ENCODE measurements around the gene TAL2.
"Not testable (repeated sequence)": the region's sequence is repeated elsewhere in the genome, so short reads cannot be mapped to it uniquely, and the experiment has no call there.

The TAL2 gene

DNA sequence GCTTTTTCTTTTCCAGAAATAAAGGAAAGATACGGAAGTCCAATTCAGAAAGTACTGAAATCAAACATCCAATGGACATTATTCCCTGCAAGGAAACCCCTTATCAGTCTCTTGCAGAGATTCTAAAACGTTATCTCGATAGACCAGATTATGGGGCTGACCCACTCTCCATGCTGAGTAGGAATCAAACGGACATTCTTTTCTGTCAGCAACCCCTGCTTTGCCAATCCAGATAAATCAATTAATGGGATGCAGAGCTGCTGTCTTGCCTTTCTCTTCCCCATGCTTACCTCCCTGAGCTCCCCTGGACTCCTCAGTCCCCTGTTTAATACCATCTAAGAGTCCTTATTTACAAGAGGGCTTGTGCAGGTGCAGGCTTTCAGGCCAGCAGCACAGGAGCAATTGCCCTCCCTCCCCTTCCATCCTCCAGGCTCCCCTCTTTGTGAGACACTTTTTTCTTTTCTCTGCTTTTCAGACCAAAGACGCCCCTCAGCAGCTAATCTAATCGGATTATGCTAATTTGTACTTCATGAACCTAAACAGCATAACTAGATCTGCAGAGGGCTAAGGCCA lies 14.2 kb downstream of the TAL2 start:
- no peak for DNase-seq (ENCODE audit: low read depth)

DNA sequence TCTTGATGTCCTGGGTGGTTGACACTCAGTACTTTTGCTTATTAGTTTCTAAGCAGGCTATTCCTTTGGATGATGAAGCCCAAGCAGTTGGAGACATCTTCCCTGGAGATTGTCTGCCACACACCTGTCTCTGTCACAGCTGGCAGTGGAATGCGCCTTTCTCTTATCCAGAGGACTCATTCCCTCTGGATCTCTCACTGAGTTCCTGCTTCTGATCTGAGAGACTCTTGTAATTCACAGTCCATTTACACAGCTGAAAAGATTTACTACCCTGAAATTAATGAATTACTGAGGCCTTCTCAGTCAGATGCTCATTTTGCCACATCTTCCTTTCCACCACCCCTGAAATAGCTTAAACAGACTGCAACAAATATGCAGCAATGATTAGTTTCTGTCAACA lies 15.9 kb downstream of the TAL2 start:
- no peak for DNase-seq (ENCODE audit: low read depth)

DNA sequence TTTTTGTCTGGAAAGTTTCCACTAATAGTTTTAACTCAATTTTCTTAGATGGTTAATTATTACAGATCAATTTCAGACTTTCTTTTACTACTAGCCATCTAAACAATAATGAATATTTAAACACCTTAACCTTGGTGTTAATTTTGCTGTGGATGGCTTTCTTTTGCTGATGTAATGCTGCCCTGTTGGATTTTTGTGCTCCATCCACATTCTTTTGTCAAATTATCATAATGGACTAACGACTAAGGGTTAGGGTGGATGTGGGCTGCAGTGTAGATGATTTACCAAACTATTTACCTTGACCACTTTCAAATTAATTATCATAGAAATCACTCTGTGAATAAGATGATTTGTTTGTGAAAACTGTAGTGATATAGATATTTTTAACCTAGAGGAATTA lies 16.5 kb downstream of the TAL2 start:
- no peak for DNase-seq (ENCODE audit: low read depth)

DNA sequence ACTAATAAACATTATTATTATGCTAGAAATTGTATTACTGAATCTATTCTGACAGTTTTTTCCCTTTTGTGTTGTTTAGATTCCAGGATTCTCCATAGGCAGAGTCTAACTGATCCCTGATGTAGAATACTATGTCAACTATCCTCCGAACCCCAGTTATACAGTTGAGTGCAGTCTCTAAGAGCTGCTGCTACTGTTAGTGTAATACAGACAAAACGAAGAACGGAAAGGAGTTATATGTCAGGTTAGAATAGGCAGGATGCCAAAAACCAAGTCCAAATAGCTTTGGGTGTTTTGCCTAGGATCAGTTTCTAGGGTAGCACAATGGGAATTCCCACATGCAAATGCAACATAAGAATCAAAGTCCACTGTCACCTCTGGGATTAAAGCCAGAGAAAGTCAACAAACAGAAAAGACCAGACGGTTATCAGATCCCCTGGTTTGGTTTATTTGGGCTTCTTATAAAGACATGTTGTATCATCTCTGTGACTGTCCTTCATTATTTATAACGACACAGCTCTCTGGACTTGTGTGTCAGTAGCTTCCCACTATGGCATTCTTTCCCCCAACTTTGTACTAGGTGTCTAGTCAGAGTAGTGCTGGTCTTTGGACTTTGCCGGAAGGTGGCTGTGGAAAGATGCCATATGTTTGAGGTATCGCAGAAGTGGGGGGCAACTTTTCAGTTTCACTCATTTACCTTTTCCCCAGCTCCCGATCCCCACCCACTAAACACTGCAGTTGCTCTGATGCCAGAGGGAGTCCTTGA lies 17.2 kb downstream of the TAL2 start:
- DNase-seq (ENCODE audit: low read depth): no peak

DNA sequence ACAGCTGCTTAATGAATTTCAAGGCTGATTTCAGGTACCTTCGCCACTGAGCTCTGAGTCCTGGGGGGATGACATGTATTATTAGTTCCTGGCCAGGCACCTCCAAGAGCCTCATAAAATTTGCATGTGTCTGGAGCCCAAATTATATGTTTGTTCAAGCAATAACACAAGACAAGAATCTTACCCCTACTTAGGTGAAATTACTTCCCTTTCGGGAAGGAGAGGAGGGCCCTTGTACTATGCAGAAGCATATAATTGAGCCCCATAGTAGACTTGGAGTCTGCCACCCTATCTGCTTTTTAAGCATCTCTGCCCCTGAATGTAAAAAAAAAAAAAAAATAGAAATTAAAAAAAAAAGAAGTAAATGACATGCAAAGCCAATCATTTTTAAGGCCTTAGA lies 19.1 kb downstream of the TAL2 start:
- DNase-seq (ENCODE audit: low read depth): no peak

DNA sequence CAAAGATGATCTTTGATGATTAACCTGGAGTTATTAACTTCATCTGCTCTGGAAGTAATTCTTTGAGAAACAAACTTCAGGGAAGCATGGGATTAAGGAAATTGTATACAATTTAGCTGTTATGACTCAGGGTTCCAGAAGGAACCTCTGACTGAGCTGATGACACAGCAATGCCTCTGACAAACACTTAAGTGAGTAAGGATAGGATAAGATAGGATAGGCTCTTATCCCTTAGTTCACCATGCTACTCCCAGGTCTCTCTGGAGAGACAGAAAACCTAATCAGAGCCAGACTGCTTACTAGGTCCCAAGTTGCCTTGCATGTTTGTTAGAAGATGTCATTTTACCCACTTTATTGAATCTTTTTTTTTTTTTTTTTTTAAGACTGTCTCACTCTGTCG lies 19.5 kb downstream of the TAL2 start:
- DNase-seq (ENCODE audit: low read depth): peak; percentile 67

GRCh38 chr9:105683688-105684275 lies 21.5 kb downstream of the TAL2 start:
- DNase-seq (ENCODE audit: low read depth): no peak

DNA sequence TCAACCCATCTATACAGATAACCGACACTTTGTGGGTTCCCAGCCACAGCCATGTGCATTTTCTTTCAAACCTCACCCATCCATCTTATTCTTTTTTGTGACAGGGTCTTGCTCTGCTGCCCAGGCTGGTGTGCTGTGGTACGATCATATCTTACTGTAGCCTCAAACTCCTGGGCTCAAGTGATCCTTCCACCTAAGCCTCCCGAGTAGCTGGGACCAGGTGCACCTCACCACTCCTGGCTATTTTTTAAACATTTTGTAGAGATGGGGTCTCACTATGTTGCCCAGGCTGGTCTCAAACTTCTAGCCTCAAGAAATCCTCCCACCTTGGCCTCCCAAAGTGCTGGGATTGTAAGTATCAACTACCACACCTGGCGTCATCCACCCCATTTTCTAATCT lies 24.7 kb downstream of the TAL2 start:
- no peak for DNase-seq (ENCODE audit: low read depth)

- peak; percentile 23 for DNase-seq (ENCODE audit: low read depth)
Measured at GRCh38 chr9:105690742-105691141, 28.5 kb downstream of the TAL2 start.

- peak; percentile 0 for DNase-seq (ENCODE audit: low read depth)
Measured at GRCh38 chr9:105693435-105694189, 31.4 kb downstream of the TAL2 start.

- peak; percentile 80 for DNase-seq (ENCODE audit: low read depth)
Measured at GRCh38 chr9:105694190-105694847, 32.1 kb downstream of the TAL2 start, which contains the start of gene TMEM38B. TSS of gene TMEM38B (plus strand) at chr9:105694541. CDS start at chr9:105694661, 120 bp downstream.

GRCh38 chr9:105694848-105695581 lies 32.8 kb downstream of the TAL2 start:
- DNase-seq (ENCODE audit: low read depth): peak; percentile 52

DNA sequence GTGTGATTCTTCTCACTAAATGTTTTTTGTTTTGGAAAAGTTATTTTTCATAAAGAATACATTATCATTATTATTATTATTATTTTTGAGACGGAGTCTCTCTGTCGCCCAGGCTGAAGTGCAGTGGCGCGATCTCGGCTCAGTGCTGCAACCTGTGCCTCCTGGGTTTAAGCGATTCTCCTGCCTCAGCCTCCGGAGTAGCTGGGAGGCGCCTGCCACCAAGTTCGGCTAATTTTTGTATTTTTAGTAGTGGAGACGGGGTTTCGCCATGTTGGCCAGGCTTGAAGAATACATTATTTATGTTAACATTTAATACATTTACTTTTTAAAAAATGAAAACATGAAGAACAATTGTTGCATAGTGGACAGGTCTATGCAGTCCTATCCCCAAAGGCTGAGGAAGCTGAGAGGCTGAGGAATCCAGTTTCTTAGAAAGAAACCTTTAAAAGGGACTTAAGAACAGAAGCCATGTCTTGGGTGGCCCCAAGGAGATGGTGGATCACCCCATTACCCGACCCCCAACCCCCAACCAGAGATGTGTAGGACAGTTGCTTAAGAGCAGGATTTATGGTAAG lies 34.0 kb downstream of the TAL2 start:
- no peak for DNase-seq (ENCODE audit: low read depth)

- peak; percentile 14 for DNase-seq (ENCODE audit: low read depth)
Measured at GRCh38 chr9:105697871-105698270, 35.6 kb downstream of the TAL2 start.

GRCh38 chr9:105698348-105698870 lies 36.2 kb downstream of the TAL2 start:
- no peak for DNase-seq (ENCODE audit: low read depth)

GRCh38 chr9:105700668-105701067 lies 38.4 kb downstream of the TAL2 start:
- DNase-seq (ENCODE audit: low read depth): no peak

DNA sequence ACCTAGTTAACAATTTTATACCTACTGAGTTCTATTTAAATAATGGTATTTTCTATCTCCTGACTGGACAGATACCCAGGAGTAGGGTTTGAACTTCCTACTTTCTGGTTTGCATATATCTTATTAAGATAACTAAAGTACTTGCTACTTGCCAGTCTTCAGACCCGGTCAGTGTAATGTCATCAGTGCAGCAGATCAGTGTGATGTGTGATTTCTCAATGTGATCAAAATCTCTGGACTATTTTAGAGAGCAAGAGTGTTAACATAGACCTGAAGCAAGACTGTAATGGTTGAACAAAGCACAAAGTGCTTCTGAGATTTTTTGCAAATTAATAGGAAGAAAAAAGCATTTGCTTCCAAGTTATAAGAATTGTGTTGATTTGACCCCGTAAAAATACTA lies 38.9 kb downstream of the TAL2 start:
- DNase-seq (ENCODE audit: low read depth): no peak

- DNase-seq (ENCODE audit: low read depth): no peak
Measured at GRCh38 chr9:105702207-105702606, 40.0 kb downstream of the TAL2 start.

GRCh38 chr9:105703638-105704037 lies 41.4 kb downstream of the TAL2 start:
- not testable (repeated sequence) for DNase-seq (ENCODE audit: low read depth)

DNA sequence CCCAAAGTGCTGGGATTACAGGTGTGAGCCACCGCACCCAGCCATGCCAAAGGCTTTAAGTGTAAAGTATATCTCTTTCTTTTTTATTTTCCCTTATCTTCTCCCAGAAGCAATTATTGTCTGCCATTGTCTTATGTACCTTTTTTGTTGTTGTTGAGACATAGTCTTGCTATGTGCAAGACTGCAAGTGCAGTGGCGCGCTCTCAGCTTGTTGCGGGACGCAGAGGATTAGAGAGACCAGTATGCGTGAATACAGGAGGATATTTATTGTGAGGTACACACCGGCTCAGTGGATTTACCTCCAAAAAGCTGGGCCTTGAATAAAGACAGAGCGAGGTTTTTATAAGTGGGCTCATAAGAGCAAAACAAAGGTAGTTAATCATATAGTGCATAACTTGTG lies 43.9 kb downstream of the TAL2 start:
- no peak for DNase-seq (ENCODE audit: low read depth)

DNA sequence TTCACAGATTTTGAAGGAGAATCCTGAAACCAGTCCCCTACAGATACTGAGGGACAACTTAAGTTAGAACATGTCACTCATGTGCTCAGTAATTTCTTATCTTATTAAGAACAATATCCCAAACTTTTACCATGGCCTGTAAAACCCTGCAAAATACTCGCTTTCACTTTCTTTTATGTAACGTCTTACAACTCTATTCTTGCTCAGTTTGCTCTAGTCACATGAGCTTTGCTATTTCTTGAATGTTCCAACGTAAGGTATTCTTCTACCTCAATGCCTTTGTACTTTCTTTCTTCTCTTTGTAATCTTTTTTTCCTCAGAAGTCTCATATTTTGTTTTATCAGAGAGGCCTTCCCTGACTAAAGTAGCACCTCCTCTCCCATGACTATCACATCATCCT lies 46.1 kb downstream of the TAL2 start:
- no peak for DNase-seq (ENCODE audit: low read depth)

All from EH (cell line).